Sigmoid colon (tissue), 7 donors: ENCODE results near the gene FOXN3. TPM values are rescaled to one million over a fixed set of nuclear protein-coding genes. Genes with fewer than 3 reads are reported as not detected.

Experiments
- DNase-seq: peaks from one replicate; pipeline ENCODE4 v3.0.0-alpha.2; 2019
- H3K27ac ChIP-seq, 4 donors: fragments of 200-600 bp; sonication (generic); one replicate each; pipeline ENCODE4 v1.5.1; 2016 to 2019; ENCODE audit warnings: mild to moderate bottlenecking in 1 of 4
- H3K27me3 ChIP-seq, 3 donors: fragments of 200-600 bp; sonication (generic); one replicate each; pipeline ENCODE4 v1.5.1; 2019; ENCODE audit warnings: mild to moderate bottlenecking in 1 of 3
- H3K36me3 ChIP-seq, 4 donors: fragments of 200-600 bp; sonication (generic); one replicate each; pipeline ENCODE4 v1.5.1; 2016 to 2019
- H3K4me1 ChIP-seq, 4 donors: fragments of 200-600 bp; sonication (generic); one replicate each; pipeline ENCODE4 v1.5.1; 2017 to 2019
- H3K4me3 ChIP-seq, 4 donors: fragments of 200-600 bp; sonication (generic); one replicate each; pipeline ENCODE4 v1.5.1; 2017 to 2019; ENCODE audit warnings: mild to moderate bottlenecking in 2 of 4, moderate library complexity in 1 of 4
- H3K9me3 ChIP-seq, 4 donors: fragments of 200-600 bp in 3 of 4; sonication (generic) in 3 of 4; one replicate each; pipeline versions ENCODE4 v1.5.1 to v1.6.1; 2013 to 2019
- CTCF ChIP-seq, 4 experiments: fragments of 450-650 bp in 3 of 4; fragments of 200-600 bp in 1 of 4; IDR thresholded peaks; one replicate each; pipeline ENCODE4 v1.5.1; 2016 to 2019; ENCODE audit warnings: antibody characterized with exemption in 4 of 4, mild to moderate bottlenecking in 3 of 4, moderate library complexity in 2 of 4
- EP300 ChIP-seq, 4 donors: sonication (generic); formaldehyde crosslinking; IDR thresholded peaks; one replicate each; pipeline ENCODE4 v1.6.1; 2017; ENCODE audit warnings: antibody characterized with exemption in 4 of 4
- POLR2A ChIP-seq, 2 donors: fragments of 450-650 bp; IDR thresholded peaks; one replicate each; pipeline ENCODE4 v1.6.1; 2016; ENCODE audit warnings: antibody characterized with exemption in 2 of 2, mild to moderate bottlenecking in 2 of 2, moderate library complexity in 2 of 2
- POLR2AphosphoS5 ChIP-seq, 4 donors: sonication (generic); formaldehyde crosslinking; IDR thresholded peaks; one replicate each; pipeline ENCODE4 v1.6.1; 2017; ENCODE audit warnings: antibody characterized with exemption in 4 of 4
- WGBS, 2 donors: extraction: QIAGEN DNeasy Blood & Tissue Kit; methylation state at CpG; one replicate each; pipeline ENCODE4 v1.1.7; 2013; 5-methylcytosine and 5-hydroxymethylcytosine counted together
- intact Hi-C: fragments of 100-400 bp; cut with DNase I; formaldehyde crosslinking; loops from one replicate; pipeline ENCODE4 v1.15.1; 2023
- polyA plus RNA-seq, 3 donors: library from polyadenylated mRNA; stranded (reverse); fragments of 200-250 nt; gene quantifications; one replicate each; pipeline ENCODE4 v1.2.3, GENCODE V29; 2013
- total RNA-seq, 4 donors: library from RNA; depleted of rRNA; stranded (reverse); fragments of >200 nt; gene quantifications; one replicate each; pipeline ENCODE4 v1.1.0, GENCODE V29; 2016
- donor health status: healthy with polysubstance abuse.
- donor health status: Bipolar disorder and iron deficiency.
- donor health status: healthy.

Gene FOXN3
- total and polyA plus RNA-seq, 7 donors = 24.6 to 146 (median 104) TPM

- H3K4me1 ChIP-seq = peaks cover 0 to 59% (median 48%) of the 10 kb centered on the region in 4 donors
- no peak overlapping the region for H3K4me3 ChIP-seq
- intact Hi-C loops = no loop called here
- no peaks in the 10 kb centered on the region for H3K36me3 ChIP-seq
- no peak for TF ChIP-seq CTCF (IDR thresholded peaks at IDR 0.05)
- no peak for TF ChIP-seq POLR2A (IDR thresholded peaks at IDR 0.05)
- no peak for TF ChIP-seq EP300 (IDR thresholded peaks at IDR 0.05)
- TF ChIP-seq POLR2AphosphoS5 (IDR thresholded peaks at IDR 0.05) = no peak
- no peaks in the 10 kb centered on the region for H3K27me3 ChIP-seq
- H3K9me3 ChIP-seq = no peaks in the 10 kb centered on the region
- WGBS, 2 donors = 77 to 86% methylated on average over 3 of the region's 3 CpGs
- H3K27ac ChIP-seq = peak overlapping the region in 1 of 4 donors; percentile 36
- no peak for DNase-seq
Measured at GRCh38 chr14:89364316-89364715, 52.7 kb downstream of the FOXN3 start.

- H3K36me3 ChIP-seq = no peaks in the 10 kb centered on the region
Measured at GRCh38 chr14:89360277-89360676, 56.8 kb downstream of the FOXN3 start.

GRCh38 chr14:89359477-89360222, 57.4 kb downstream of the FOXN3 start:
- Histone ChIP-seq H3K27ac (peak overlapping the region; percentile 21 to 53 (median 40)), H3K4me1 (peaks cover 0 to 24% (median 18%) of the 10 kb centered on the region in 4 donors), H3K9me3 (no peaks in the 10 kb centered on the region), H3K27me3 (no peaks in the 10 kb centered on the region), H3K36me3 (no peaks in the 10 kb centered on the region), H3K4me3 (no peak overlapping the region)
- 75 to 82% methylated on average over 13 of the region's 13 CpGs for WGBS, 2 donors
- DNase-seq = peak; percentile 80
- TF ChIP-seq CTCF (IDR thresholded peaks at IDR 0.05) (no peak), POLR2A (IDR thresholded peaks at IDR 0.05) (no peak), EP300 (IDR thresholded peaks at IDR 0.05) (no peak), POLR2AphosphoS5 (IDR thresholded peaks at IDR 0.05) (no peak)
- intact Hi-C loops = no loop called here

More at GRCh38 chr14:89360277-89360676, 56.8 kb downstream of the FOXN3 start:
- Histone ChIP-seq H3K27ac (peak overlapping the region in 3 of 4 donors; percentile 21 to 40 (median 40)), H3K4me1 (peaks cover 0 to 29% (median 21%) of the 10 kb centered on the region in 4 donors), H3K27me3 (no peaks in the 10 kb centered on the region), H3K4me3 (no peak overlapping the region), H3K9me3 (no peaks in the 10 kb centered on the region)
- WGBS, 2 donors = 76 to 89% methylated on average over 3 of the region's 3 CpGs
- no peak for DNase-seq
- intact Hi-C loops = no loop called here
- no peak for TF ChIP-seq POLR2AphosphoS5 (IDR thresholded peaks at IDR 0.05)
- no peak for TF ChIP-seq CTCF (IDR thresholded peaks at IDR 0.05)
- TF ChIP-seq POLR2A (IDR thresholded peaks at IDR 0.05) = no peak
- TF ChIP-seq EP300 (IDR thresholded peaks at IDR 0.05) = no peak

- Histone ChIP-seq H3K4me3 (no peak overlapping the region), H3K36me3 (no peaks in the 10 kb centered on the region), H3K27ac (no peak overlapping the region), H3K27me3 (no peaks in the 10 kb centered on the region), H3K9me3 (no peaks in the 10 kb centered on the region), H3K4me1 (peaks cover 0 to 20% (median 12%) of the 10 kb centered on the region in 4 donors)
- no peak for DNase-seq
- TF ChIP-seq CTCF (IDR thresholded peaks at IDR 0.05) = no peak
- TF ChIP-seq POLR2AphosphoS5 (IDR thresholded peaks at IDR 0.05) = no peak
- no peak for TF ChIP-seq EP300 (IDR thresholded peaks at IDR 0.05)
- no peak for TF ChIP-seq POLR2A (IDR thresholded peaks at IDR 0.05)
- WGBS, 2 donors = 78 to 85% methylated on average over 8 of the region's 8 CpGs
- intact Hi-C loops = no loop called here
Measured at GRCh38 chr14:89357655-89358297, 59.3 kb downstream of the FOXN3 start.
